ENCODE data around the gene RELN. TPM values are rescaled to one million over a fixed set of nuclear protein-coding genes. Genes with fewer than 3 reads are reported as not detected.
A peak's percentile ranks its signal among the peaks of the same experiment; 100 is the strongest.

The RELN gene
- polyA plus RNA-seq, 3 donors, result 9.3 to 12.0 (median 12.0) TPM

- no peak for DNase-seq (ENCODE audit: extremely low read depth in 1 of 11, low read depth in 9 of 11, low spot score in 4 of 11)
Measured at GRCh38 chr7:103995554-103995953, 6.1 kb upstream of the RELN start.

DNA sequence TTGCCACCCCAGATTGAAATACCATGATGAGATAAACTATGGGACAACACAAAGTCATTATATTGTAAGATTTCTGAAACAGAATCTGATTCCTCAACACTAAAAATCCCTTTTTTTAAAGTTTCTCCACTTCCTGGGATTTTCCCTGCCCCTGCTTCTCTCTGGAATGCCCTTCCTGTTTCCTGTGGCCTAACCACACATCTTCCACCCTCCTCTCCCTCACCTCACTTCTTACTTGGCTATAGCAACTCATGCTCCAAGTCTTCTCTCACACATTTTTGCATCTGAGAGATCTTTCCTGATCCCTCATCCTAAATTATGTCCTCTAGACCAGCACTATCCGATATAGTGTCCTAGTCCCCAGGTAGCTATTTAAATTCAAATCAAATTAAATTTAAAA, 4.1 kb upstream of the RELN start:
- no peak for DNase-seq (ENCODE audit: extremely low read depth in 1 of 11, low read depth in 9 of 11, low spot score in 4 of 11)

GRCh38 chr7:103991406-103991805, 1.9 kb upstream of the RELN start:
- no peak for DNase-seq (ENCODE audit: extremely low read depth in 1 of 11, low read depth in 9 of 11, low spot score in 4 of 11)

- DNase-seq (ENCODE audit: extremely low read depth in 1 of 11, low read depth in 9 of 11, low spot score in 4 of 11), result no peak
Measured at GRCh38 chr7:103990991-103991390, 1.5 kb upstream of the RELN start.

DNA sequence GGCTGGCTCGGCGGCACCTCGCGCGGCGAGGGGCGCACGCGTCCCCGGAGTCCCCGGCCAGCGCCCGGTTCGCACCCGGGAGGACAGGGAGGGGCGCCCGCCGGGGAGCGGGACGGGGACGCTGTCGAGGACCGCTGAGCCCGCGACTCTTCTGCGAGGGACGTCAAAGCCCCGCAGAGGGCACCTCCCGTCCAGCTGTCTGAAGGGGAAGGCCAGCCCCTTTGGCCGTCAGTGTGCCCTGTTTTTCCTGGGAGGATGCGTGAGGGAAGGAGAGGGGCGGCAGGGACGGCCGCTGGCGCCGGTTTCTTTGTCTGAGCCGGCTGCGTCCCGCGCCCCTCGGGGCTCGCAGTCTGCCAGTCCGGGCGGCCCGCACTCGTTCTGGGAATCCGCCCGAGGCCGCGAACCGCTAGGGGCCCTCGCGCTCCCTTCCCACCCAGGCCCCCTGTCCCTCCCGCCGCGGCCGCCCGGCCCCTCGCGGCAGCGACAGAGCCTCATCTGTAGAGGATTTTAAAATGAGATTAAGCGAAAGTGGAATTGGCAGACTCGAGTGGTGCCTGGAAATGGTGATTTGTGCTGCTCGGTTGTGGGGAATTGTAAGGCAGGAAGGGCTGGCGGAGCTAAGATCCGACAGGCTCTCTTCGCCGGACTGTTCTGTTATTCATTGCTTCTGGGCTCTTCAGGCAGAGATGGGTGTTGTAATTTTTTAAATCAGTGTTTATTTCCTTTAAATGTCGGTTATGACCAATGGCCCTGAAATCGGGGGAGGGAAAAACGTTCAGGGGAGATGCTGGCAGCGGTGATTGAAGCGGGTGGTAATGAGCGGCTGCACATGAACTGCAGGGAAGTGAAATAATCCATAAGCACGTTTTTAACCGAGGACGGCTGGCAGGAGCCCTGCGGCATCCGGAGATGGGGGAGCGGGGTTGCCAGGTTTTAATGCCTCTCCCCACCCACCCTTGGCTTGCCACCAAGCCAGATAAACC, 618 bp upstream of the RELN start:
- DNase-seq (ENCODE audit: extremely low read depth in 1 of 11, low read depth in 9 of 11, low spot score in 4 of 11), result peak in 4 of 11 donors; percentile 8 to 23 (median 16)

DNA sequence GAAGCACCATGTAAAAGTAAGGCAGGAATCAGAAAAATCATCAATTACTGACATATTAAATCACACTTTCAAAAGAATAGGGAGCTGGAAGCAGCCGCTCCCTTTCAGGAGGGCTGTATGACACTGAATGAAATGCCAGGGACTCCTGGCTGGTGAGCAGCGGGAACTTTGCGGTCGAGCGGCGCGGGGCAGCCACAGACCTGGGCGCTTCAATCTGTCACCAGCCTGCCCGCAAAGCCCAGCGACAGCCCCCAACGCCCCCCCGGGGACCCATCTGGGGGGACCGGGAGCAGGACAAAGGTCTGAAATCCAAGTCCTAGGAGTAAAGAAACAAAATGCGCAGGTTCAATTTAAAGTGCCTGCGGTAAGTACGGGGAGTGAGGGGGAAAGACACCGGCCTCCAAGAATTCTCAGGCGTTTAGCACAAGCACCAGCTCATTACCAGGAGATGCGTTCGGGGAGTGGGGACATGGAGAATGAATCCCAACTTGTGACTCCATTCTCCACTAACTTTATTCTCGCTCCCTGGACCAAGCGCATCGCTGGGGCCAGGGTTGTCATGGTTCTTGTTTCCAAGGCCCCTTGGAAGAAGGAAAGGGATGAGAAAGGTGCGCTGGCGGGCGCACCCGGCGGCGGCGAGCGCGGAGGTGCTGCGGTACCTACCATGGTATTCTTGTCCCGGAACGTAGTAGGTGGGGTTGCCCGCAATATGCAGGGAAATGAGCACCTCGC, 824 bp downstream of the RELN start:
- DNase-seq (ENCODE audit: extremely low read depth in 1 of 11, low read depth in 9 of 11, low spot score in 4 of 11), result peak in 4 of 11 donors; percentile 1 to 3 (median 2)

GRCh38 chr7:103987451-103987850, 2.0 kb downstream of the RELN start:
- DNase-seq (ENCODE audit: extremely low read depth in 1 of 11, low read depth in 9 of 11, low spot score in 4 of 11), result no peak

DNA sequence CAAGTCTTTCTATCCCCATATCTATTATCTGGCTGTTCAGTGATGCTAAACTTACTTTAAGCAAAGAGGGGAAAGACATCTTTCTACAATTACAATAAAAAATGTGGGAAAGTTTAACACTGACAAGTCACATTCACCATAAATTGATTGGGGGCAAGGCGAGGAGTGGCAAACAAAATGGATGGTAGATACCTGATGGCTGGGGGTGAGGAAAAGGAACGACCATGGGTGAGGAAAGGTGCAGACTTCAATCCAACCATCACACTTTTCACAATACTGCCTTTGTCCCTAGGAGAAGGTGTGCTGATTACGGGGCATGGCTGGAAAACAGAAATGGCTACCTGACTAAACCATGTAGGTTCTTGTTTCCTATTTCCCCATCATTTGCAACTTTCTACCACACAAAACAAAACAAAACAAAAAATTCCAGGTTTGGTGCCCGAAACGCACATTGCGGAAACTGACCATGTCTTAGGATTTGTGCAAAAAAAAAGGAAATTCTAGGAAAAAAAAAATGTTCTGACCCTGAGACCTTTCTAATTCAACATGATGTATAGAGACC, 3.8 kb downstream of the RELN start:
- DNase-seq (ENCODE audit: extremely low read depth in 1 of 11, low read depth in 9 of 11, low spot score in 4 of 11), result no peak

DNA sequence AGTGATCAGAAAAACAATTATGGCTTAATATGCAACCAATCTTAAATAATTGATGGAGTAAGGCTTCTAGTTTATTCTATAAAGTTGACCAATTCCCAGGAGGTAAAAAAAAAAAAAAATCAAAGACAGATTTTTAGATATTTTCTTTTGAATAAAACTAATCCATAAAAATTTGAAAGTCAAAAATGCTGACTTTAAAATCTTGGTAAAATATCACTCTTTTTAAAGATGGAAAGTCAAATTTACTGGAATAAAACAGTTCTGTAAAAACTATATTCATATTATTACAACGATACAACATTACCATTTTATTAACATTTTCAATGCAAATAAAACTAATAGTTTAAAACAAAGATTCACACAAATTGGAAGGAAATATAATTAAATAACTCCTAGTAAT, 5.4 kb downstream of the RELN start:
- no peak for DNase-seq (ENCODE audit: extremely low read depth in 1 of 11, low read depth in 9 of 11, low spot score in 4 of 11)

DNA sequence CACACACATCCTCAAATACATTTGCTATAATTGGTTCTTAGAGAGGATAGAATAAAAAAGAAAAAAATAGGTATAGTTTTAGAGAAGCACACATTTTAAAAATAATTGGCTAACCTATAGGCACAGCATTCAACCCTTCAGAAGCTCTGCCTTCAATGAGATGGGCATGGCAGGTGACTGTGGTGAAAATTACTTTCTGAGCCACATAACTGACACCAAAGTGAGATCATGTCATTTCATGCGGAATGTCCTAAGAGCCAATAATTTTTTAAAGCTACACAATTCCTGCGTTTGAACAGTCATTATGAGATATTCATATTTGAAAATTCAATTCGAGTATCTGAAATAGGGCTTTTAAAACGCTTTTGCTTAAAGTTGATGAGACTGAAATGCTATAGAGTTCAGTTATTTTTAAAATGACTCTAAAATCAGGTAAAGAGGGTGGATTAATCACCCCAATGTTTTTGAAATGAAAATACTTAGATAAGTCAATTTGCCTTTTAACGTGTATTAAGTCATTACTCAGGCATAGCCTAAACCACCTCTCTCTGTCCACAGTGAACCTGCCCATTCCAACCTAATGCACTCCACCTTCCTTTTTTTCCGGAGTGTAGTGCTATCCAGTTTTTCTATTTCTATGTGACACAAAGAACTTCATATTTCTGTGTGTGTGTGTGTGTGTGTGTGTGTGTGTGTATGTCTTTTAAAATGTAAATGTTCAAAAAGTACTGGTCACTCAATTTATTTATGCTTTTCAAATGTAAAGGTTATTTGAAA, 6.1 kb downstream of the RELN start:
- DNase-seq (ENCODE audit: extremely low read depth in 1 of 11, low read depth in 9 of 11, low spot score in 4 of 11), result no peak

DNA sequence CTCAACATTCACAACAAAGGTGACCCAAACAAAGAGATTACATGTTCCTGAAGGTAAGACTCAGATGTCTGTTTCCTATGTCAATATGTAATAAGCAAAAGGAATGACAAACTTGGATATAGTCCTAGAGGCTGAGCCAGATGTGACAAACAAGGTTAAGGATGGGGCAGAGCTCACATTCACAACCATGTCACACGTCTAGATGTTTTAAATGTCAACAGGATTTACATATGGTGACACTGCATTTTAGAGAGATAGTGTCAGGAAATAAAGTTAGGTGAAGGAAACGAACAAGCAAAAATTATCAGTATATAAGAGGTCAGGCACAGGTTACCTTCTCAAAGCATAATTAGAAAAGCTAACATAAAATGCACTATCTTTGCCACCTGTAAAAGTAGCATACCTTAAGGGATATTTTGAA, 8.4 kb downstream of the RELN start:
- DNase-seq (ENCODE audit: extremely low read depth in 1 of 11, low read depth in 9 of 11, low spot score in 4 of 11), result no peak

- DNase-seq (ENCODE audit: extremely low read depth in 1 of 11, low read depth in 9 of 11, low spot score in 4 of 11), result no peak
Measured at GRCh38 chr7:103972779-103973434, 16.6 kb downstream of the RELN start.

DNA sequence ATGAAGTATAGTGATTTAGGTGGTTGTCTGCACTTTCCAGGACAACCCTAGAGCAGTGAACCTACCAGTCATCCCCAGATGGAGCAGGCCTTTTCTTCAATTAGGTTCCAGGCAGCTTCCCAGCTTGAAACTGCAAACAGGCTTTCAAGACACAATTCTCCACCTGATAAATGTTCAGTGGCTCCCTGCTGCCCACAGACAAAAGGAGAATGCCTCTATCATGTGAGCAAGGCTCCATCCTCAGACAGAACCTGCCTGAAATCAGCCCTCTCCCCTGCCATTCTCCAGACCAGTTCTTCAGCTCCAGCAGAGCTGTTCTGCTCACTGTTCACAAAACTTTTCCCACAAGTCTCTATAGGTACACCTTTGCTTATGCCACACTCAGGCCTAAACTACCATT, 22.1 kb downstream of the RELN start:
- DNase-seq (ENCODE audit: extremely low read depth in 1 of 11, low read depth in 9 of 11, low spot score in 4 of 11), result no peak

GRCh38 chr7:103966593-103967277, 22.7 kb downstream of the RELN start:
- DNase-seq (ENCODE audit: extremely low read depth in 1 of 11, low read depth in 9 of 11, low spot score in 4 of 11), result no peak

GRCh38 chr7:103964269-103964668, 25.2 kb downstream of the RELN start:
- no peak for DNase-seq (ENCODE audit: extremely low read depth in 1 of 11, low read depth in 9 of 11, low spot score in 4 of 11)

- peak in 1 of 11 donors; percentile 3 for DNase-seq (ENCODE audit: extremely low read depth in 1 of 11, low read depth in 9 of 11, low spot score in 4 of 11)
Measured at GRCh38 chr7:103962070-103962469, 27.4 kb downstream of the RELN start.

- no peak for DNase-seq (ENCODE audit: extremely low read depth in 1 of 11, low read depth in 9 of 11, low spot score in 4 of 11)
Measured at GRCh38 chr7:103958284-103958818, 31.1 kb downstream of the RELN start.

DNA sequence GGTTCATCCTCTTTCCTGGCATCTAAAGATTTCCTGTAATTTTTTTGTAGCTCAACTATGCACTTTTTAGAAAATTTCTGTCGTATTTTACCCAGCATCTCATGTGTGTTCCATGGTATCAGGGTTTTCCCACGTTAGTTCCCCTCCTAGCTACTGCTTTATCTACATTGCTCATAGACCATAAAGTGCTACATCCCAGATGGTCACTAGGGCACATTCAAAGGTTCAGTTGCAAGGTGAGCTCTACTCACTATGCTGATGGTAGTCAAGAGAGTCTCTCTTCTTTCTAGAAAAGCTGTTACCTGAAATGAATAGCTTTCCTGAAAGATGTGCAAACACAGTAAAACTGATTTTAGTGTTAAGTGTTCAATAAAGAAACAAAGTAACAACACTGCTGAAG, 33.5 kb downstream of the RELN start:
- no peak for DNase-seq (ENCODE audit: extremely low read depth in 1 of 11, low read depth in 9 of 11, low spot score in 4 of 11)
